GM18868 (cell line): ENCODE results near the gene STPG2.

Experiments
- ATAC-seq: cut with Tn5 transposase; IDR thresholded peaks from one replicate; pipeline ENCODE4 v1.9.1; 2021; ENCODE audit warnings: mild to moderate bottlenecking, moderate library complexity; ENCODE audit not compliant: unreplicated experiment

The STPG2 gene

GRCh38 chr4:97525236-97525635 lies 618.0 kb downstream of the STPG2 start:
- ATAC-seq = no peak

- no peak for ATAC-seq
These were observed 625.3 kb downstream of the STPG2 start for GRCh38 chr4:97517939-97518338.

DNA sequence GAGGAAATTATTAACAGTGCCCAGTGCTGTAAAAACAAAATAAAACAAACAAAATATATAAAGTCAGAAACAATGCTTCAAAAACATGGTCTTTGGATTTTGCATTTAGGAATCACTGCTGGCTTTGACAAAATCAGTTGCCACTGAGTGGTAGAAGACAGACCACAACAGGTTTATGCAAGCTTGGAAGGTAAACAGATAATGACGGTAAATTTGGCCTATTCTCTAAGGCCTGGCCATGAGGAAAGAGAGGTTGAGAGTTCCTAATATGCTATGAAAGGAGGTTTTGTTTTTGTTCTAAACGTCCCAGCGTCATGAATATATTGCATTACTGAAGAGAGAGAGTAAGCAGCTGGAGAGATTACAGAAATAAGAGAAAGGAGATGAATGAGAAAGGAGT lies 629.4 kb downstream of the STPG2 start:
- no peak for ATAC-seq
